Neural progenitor cell (in vitro differentiated cells): Measurements from ENCODE around the gene CDK9.

Experiments used
- CTCF ChIP-seq: fragments of 200-600 bp; sonication (generic); IDR thresholded peaks from 2 replicates; pipeline ENCODE4 v1.5.1; 2017; ENCODE audit warnings: antibody characterized with exemption, mild to moderate bottlenecking
- EZH2 ChIP-seq: fragments of 200-600 bp; sonication (generic); IDR thresholded peaks from 2 replicates; pipeline ENCODE4 v1.6.1; 2017; ENCODE audit warnings: antibody characterized with exemption, mild to moderate bottlenecking, moderate library complexity
- EZH2phosphoT487 ChIP-seq: fragments of 200-600 bp; sonication (generic); IDR thresholded peaks from 2 replicates; pipeline ENCODE4 v1.6.1; 2017; ENCODE audit warnings: antibody characterized with exemption

- TF ChIP-seq CTCF (no peak), EZH2 (no peak), EZH2phosphoT487 (no peak)
These were observed 7.4 kb downstream of the CDK9 start for GRCh38 chr9:127793093-127793708.
